ENCODE results near the gene ARHGEF16. TPM values are rescaled to one million over a fixed set of nuclear protein-coding genes. Genes with fewer than 3 reads are reported as not detected.

The ARHGEF16 gene
- total RNA-seq, 2 donors from 2014 or later = 0.29 to 0.32 TPM

DNA sequence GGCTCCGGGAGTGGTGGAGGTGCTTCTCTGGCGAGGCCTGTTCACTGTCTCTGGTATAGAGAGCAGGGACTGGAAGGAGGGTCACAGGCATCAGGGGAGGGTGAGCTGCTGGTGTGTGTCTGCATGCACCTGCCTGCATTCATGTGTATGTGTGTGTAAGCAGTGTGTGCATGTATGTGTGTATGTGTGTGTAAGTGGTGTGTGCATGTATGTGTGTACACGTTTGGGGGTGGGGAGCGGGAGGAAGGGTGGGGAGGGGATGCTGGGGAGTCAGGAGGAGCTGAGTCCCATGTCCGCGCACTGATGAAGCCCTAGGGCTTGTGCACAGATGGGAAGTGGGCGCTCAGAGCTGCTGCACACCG, 49.0 kb downstream of the ARHGEF16 start:
- intact Hi-C loops (cut with DNase I) = no loop called here
- no peak for DNase-seq (ENCODE audit: low spot score)

DNA sequence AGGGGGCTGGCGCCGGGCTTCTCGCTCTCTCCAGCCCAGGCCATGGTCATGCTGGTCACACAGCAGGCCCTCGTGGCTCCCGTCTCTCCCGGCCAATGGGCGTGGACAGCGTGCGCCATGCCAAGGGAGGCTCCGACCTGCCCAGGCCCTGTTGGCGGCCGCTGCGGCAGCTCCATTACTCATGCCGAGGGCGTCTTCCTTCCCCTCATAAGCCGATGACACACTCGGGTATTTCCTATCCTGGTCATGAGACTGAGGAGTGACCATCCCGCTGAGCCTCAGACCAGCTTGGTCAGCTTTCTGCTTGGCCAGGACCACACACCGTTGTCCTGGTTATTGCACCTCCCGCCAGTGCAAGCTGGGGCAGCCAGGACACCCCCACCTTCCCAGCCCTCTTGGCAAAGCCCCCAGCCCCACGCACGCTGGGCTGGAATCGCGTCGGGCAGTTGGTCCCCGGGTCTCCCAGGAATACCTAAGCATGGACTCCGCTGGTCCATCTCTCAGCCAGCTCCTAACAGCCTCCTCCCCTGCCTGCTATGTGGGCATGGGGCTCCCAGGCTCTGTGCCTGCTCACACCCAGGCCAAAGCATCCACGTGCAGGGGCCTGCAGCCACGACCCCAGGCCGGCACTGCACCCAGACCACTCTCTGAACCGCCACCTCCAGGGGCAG, 49.8 kb downstream of the ARHGEF16 start:
- intact Hi-C loops (cut with DNase I) = no loop called here
- DNase-seq (ENCODE audit: low spot score) = peak; percentile 98

DNA sequence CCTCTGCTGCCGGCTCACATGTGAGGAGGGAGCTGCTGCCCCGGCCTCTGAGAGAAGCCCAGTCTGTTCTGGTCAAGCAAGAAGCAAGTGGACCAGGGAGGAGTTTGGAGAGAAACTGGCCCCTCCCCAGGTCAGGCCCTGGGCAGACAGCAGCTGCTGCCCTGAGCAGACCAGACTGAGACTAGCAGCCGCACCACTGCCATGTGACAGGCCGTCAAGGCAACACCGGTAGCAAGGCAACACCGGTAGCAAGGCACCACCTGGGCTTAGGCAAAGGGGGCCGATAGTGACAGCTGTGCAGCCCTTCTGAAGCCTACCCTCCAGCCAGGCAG, 50.3 kb downstream of the ARHGEF16 start:
- no peak for DNase-seq (ENCODE audit: low spot score)
- intact Hi-C loops (cut with DNase I) = no loop called here

DNA sequence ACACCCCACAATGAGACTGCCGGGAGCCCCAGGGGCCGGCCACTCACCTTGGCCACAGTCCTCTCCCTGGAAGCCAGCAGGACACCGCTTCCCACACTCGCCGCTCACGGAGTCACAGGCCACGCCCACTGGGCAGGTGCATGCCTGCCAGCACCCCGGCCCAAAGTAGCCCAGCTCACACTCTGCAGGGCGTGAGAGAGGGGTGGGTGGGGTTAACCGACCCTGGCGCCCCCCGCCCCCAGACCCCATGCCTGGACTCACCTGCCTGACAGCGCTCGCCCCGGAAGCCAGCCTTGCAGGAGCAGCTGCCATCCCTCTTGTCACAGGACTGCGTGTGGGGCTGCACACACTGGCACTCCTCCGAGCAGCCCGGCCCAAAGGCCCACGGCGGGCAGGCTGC, 50.7 kb downstream of the ARHGEF16 start:
- intact Hi-C loops (cut with DNase I) = no loop called here
- DNase-seq (ENCODE audit: low spot score) = no peak

DNA sequence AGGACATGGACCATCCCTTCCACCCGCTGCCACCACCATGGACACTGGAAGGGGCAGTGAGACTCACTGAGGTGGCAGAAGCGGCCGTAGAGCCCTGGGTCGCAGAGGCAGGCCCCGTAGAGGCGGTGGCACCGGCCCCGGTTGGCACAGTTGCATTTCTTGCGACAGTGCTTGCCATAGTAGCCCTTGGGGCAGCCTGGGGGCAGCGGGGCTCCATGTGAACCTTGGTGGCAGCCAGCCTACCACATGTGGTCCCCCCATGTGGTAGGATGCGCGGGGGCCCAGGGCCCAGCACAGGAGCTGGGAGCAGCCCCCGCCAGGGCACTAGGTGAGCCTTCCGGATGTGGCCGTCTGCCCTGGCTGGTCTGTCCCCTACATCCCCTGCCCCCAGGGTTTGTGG, 51.6 kb downstream of the ARHGEF16 start:
- intact Hi-C loops (cut with DNase I) = no loop called here
- no peak for DNase-seq (ENCODE audit: low spot score)

DNA sequence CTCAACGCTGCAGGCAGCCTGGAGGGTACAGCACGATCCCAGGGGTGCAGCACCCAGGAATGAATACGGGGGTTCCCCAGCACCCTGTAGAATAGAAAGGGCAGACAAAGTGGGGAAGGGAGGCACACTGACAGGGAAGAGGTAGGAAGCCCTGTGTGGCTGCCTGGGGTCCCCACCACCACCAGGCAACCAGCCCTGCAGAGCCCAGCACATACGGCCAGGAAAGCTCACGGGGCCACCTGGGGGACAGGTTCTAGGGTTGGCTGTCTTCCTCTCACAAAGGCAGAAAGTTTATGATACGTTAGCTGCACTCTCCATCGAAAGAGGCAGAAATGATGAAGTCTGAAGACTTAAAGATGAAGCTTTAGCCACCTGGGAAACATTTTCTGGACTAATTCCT, 52.5 kb downstream of the ARHGEF16 start:
- intact Hi-C loops (cut with DNase I) = no loop called here
- DNase-seq (ENCODE audit: low spot score) = no peak

DNA sequence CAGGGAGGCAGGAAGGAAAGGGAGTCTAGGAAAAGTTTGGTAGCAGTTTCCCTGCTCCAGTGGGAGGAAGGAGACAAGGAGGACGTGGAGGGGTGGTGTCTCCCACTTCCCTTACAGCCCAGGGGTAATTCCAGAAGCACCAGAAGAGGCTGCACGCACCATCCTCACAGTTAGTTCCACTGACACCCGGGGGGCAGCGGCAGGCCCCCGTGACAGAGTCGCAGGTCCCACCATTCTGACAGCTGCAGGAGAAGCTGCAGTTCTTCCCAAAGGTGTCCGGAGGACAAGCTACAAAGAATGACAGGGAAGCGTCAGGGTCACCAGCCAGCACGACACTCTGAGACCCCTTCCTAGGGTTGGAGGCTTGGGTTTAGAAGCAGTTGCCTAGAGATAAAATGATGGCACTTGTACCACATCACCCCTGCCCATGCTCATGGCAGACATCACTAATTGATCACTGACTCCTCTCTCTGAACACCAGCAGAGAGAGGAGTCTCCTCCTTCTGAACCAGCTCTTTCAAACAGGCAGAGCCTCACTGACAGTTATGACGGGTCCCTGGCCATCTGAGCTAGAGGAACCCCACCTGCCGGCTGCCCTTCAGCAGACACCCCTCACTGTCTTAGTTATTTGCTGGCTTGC, 53.3 kb downstream of the ARHGEF16 start:
- DNase-seq (ENCODE audit: low spot score) = no peak

DNA sequence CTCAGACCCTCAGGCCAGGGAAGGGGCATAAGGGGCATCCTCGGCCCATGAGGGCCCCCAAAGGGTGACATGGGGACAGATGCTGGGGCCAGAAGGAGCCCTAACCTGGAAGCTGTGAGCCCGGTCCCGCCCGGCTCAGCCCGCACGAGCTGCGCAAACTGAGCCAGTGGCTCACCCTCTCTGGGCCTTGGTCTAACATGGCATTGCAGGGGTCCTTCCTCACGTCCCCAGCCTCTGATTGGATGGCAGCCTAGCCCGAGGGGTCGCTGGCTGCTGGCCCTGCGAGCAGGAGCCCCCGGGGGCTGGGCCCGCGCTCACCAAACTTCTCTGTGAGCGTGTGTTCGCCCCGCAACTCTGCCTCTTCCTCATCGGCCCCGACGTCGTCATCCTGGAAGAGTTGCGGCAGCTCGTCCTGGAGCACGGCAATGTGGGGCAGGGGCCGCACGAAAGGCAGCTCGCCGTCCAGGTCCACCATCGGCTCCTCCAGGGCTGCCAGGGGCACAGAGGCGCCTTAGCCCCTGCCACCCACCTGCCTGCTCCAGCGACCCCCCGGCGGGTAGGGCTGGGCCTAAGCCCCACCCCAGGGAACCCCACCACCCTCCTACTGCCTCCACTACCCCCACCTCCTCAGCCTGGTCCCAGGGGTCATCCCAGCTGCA, 54.4 kb downstream of the ARHGEF16 start:
- no peak for DNase-seq (ENCODE audit: low spot score)
- intact Hi-C loops (cut with DNase I) = no loop called here

More for the DNA sequence above, 53.3 kb downstream of the ARHGEF16 start:
- intact Hi-C loops (cut with DNase I) = no loop called here

DNA sequence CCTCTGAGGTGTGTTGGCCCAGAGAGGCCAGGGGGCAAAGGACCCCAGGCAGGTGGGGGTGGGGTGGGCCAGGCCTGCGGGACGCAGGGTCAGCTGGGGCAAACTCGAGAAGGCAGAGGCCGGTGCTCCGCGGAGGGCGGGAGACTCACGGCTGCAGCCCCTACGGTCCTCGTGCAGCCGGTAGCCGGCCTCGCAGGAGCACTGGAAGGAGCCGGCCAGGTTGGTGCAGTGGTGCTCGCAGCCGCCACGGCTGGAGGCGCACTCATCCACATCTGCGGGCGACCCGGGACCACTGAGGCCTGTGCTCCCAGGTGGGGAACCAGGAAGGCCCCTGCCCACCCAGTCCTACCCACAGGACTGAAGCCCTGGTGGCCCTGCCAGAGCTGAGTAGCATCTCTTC, 55.3 kb downstream of the ARHGEF16 start:
- intact Hi-C loops (cut with DNase I) = no loop called here
- DNase-seq (ENCODE audit: low spot score) = no peak

DNA sequence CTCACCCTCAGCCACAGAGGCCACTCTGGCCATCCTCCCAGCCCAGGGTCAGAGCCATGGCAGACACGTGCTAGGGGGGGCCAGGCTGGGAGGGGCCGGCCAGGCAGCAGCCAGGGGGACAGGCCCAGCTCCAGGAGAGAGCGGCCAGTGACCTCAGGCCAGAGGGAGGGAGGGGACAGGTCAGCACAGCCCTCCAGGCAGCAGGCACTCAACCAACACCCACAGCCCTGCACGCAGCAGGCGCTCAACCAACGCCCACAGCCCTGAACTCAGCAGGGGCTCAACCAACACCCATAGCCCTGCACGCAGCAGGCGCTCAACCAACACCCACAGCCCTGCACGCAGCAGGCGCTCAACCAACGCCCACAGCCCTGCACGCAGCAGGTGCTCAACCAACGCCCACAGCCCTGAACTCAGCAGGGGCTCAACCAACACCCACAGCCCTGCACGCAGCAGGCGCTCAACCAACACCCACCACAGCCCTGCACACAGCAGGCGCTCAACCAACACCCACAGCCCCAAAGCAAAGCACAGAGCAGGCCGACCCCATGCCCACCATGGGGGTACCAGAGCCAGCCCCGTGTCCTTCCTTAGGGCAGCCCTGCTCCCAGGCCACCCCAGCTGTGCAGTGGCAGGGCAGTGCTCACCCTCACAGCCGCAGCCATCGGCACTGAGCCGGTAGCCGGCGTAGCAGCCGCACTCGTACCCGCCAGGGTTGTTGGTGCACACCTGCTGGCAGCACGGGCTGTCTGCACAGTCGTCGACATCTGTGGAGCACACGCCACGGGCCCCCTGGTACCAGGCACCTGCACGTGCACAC, 55.9 kb downstream of the ARHGEF16 start:
- DNase-seq (ENCODE audit: low spot score) = no peak
- intact Hi-C loops (cut with DNase I) = no loop called here

DNA sequence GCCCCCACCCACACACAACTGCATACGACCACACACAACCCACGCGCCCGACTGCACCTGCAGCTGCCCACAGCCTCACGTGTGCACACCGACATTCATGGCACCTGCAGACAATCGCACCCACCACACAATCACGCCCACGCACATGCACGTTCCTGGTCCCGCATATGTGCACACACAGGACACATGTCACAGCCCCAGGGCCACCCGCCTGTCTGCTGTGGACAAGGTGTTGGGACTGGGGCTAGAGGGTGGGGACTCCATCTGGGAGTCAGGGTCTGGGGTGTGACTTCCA, 56.4 kb downstream of the ARHGEF16 start:
- DNase-seq (ENCODE audit: low spot score) = no peak
- intact Hi-C loops (cut with DNase I) = no loop called here

DNA sequence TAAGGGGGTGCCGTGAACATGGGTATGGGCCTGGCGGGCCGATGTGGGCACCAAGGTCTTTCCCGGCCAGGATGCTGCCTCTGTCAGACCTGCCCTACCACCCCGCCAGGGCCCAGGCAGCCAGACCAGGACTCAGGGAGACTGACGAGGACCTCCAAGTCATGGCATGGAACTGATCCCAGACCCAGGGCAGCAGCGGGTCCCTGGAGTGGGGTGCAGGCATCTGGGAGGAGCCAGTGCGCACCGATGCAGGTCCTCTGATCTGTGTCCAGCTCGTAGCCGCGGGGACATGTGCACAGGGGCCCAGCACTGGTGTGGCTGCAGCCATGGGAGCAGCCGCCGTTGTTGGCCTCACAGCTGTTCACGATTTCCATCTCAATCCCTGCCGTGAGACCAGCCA, 56.8 kb downstream of the ARHGEF16 start:
- DNase-seq (ENCODE audit: low spot score) = no peak

DNA sequence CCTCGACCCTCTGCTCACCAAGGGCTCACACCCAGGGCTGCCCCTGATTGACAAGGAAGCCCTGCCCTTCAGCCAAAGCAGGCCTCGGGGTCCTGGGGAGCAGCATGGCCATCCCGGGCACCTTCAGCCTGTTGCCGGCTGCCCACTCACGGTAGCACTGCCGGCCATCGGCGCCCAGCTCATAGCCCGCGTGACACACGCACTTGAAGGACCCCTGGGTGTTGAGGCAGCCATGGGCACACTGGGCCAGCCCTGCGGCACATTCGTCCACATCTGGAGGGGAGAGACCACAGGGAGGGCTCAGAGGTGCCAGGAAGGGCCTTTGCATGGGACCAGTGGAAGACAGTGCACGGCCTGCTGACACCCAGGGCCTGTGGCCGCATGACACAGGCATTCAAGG, 57.4 kb downstream of the ARHGEF16 start:
- intact Hi-C loops (cut with DNase I) = no loop called here
- no peak for DNase-seq (ENCODE audit: low spot score)

More for the DNA sequence above, 56.8 kb downstream of the ARHGEF16 start:
- intact Hi-C loops (cut with DNase I) = no loop called here

DNA sequence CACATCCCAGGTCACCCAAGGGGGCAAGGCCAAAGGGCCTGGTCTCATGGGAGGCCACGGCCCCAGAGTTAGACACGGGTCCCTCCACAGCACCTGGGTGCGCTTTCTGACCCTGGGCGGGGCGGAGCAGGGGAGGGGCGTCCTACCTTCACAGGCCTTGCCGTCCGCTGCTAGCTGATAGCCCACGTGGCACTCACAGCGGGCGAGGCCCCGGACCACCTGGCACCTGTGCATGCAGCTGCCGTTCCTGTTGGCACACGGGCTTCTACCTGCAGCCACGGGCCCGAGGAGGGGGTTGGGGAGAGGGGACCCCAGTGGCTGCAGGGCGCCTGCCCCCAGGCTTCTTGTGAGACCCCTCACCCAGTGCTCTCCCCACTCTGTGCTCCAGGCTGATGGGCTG, 59.9 kb downstream of the ARHGEF16 start:
- no peak for DNase-seq (ENCODE audit: low spot score)

DNA sequence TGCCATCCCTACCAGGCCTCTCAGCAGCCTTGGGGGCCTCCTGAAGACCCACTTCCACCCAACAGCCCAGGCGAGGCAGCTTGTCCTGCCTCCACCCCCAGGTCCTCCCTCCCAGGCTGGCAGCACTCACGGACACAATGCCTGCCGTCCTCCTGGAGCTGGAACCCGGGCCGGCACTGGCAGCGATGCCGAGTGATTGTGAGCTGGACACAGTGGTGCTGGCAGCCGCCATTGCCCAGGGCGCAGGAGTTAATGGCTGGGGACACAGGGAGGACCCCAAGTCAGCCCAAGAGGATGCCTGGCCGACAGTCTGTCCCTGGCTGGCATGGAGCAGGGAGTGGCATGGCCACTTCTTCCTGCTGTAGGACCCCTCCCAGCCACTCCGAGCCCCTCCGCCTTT, 60.8 kb downstream of the ARHGEF16 start:
- DNase-seq (ENCODE audit: low spot score) = no peak
- intact Hi-C loops (cut with DNase I) = no loop called here

More for the DNA sequence above, 59.9 kb downstream of the ARHGEF16 start:
- intact Hi-C loops (cut with DNase I) = no loop called here

DNA sequence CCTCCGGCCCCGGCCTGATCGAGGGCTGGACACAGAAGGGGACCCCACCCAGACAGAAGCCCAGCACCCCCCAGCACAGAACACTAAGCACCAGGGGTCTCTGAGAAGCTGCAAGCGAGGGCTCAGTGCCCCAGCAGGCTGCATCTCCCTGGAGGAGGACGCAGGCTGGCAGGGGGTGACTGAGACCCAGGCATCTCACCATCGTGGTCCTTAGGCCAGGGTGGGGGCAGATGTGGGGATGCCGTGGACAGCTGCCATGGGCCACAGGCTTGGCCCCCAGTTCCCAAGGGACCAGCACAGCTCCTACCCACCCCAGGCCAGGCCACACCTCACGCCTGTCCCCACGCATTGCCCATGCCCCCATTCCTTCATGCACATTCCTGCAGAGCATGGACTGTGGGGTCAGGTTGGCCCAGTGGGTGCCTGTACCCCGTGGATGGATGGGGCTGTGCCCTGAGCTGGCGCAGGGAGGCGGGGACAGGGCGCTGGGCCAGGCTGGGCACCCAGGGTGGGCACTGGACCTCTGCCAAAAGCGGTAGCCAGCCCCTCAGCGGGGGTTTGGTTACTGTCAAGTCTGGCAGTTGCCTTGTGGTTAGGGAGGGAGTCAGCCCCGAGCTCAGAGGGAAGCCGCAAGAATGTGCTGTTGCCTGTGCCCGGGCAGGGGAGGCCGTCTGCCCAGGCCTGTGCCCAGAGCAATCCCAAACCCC, 61.5 kb downstream of the ARHGEF16 start:
- intact Hi-C loops (cut with DNase I) = no loop called here
- DNase-seq (ENCODE audit: low spot score) = no peak

DNA sequence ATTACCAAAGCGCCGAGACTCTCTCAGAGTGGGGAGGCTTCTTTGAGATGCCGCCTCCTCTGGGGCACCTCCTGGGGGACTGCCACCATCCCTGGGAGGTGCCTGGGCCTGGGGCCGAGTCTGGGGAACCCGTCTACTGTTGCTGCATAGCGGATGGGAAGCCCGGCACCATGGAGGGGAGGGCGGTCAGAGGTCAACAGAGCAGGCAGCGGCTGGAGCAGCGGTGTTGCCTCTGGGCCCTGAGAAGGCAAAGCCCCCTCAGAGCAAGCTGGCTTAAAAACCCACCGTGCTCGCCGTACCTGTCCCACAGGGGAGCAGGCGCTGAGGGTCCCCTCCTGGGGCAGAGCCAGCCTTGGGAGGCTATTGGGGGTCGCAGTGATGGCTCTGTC, 62.0 kb downstream of the ARHGEF16 start:
- intact Hi-C loops (cut with DNase I) = no loop called here
- no peak for DNase-seq (ENCODE audit: low spot score)

DNA sequence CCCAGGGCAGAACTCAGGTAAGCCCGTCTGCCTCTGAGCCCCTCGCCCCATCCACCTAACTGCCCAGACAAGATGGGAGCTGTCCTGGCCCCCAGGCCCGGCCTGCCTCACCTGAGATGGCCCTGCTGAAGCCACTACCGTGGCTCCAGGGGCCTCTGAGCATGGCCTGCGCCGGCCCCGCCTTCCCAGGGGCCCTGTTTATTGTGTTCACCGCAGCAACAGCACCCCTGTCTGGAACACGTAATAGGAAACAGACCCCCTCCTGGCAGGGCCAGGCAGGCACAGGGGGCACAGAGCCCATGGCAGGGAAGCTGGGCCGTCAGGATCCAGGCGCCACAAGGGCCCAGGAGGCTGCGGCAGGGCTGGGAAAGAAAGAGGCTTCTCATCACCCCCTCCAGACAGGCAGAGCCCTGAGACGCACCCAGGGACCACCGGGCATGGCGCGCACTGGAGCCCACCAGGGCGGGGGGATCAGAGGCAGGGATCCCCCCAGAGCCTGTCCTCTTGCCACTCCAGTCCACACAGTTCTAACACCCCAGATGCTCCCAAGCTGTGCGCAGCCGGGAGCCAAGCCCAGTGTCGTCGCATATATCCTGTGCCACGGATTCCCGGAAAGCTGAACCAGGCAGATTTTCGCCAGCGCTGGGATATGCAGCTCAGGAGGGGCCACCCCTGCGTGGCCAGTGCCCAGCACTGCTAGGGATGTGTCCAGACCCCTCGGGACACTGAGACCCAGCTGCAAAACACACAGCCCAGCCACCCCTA, 62.6 kb downstream of the ARHGEF16 start:
- DNase-seq (ENCODE audit: low spot score) = no peak
- intact Hi-C loops (cut with DNase I) = no loop called here

DNA sequence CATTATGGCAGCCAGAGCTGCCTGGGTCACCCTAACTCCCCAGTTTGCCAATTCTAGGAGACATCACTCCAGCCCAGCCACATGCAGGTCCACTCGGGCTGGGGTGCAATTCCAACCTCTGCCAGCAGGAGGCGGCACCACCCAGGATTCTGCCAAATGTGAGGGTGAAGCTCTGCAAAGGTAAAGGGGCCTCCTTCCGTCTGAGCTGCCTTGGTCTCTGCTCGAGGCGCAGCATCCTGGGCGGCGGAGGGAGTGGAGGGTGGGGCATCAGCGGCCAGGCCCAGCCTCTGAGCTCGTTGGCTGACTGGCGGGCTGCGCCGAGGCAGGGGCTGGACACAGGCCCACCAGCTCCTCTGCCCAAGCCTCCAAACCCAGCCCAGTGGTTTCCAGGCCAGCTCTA, 63.8 kb downstream of the ARHGEF16 start:
- intact Hi-C loops (cut with DNase I) = no loop called here
- DNase-seq (ENCODE audit: low spot score) = no peak
